HG03457 (cell line): ENCODE data around the gene SELENOT.
A peak's percentile ranks its signal among the peaks of the same experiment; 100 is the strongest.
"Not testable (repeated sequence)": the region's sequence is repeated elsewhere in the genome, so short reads cannot be mapped to it uniquely, and the experiment has no call there.

ENCODE experiments used
- ATAC-seq: cut with Tn5 transposase; IDR thresholded peaks from one replicate; pipeline ENCODE4 v1.9.1; 2021; ENCODE audit warnings: moderate number of reproducible peaks; ENCODE audit not compliant: unreplicated experiment

Gene SELENOT, protein sequence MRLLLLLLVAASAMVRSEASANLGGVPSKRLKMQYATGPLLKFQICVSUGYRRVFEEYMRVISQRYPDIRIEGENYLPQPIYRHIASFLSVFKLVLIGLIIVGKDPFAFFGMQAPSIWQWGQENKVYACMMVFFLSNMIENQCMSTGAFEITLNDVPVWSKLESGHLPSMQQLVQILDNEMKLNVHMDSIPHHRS

DNA sequence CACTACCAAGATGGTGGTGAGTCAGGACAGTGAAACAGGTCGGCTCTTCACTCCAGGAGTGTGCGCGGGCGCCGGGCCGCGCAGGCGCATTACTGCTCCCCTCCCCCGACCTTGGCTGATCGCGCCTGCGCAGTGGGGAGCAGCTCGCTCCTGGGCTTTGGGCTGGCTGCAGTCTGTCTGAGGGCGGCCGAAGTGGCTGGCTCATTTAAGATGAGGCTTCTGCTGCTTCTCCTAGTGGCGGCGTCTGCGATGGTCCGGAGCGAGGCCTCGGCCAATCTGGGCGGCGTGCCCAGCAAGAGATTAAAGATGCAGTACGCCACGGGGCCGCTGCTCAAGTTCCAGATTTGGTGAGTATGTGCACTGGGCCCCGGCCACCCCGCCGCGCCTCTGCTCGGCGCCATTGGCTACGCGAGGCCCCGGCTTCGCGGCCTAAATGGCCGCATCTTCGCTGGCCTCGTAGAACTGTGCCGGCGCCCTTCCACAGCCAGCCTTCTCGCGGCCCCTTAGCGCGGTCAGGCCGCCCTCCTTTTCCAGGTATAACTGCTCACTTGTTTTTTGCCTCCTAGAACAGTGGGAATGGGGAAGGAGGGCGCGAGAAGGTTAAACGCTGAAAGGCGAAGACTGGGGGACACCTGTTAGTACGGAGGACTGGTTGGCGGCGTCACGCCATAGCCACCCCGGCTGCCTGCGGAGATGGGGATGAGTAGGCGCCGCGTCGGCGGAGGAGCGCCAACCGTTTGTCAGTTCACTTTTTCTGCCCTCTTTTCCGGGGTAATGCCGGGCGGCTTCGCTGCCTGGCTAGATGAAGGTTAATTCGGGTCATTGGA lies at the start of gene SELENOT:
Gene SELENOT, plus strand, starts transcription at position 169 of the 827 bp plus-strand sequence. Its CDS starts 42 bp downstream, at position 211.
- peak; percentile 54 for ATAC-seq

GRCh38 chr3:150555859-150556436 lies 47.2 kb upstream of the SELENOT start:
- no peak for ATAC-seq

GRCh38 chr3:150556792-150557191 lies 46.3 kb upstream of the SELENOT start:
- ATAC-seq = no peak

GRCh38 chr3:150557725-150558124 lies 45.4 kb upstream of the SELENOT start:
- ATAC-seq = no peak

DNA sequence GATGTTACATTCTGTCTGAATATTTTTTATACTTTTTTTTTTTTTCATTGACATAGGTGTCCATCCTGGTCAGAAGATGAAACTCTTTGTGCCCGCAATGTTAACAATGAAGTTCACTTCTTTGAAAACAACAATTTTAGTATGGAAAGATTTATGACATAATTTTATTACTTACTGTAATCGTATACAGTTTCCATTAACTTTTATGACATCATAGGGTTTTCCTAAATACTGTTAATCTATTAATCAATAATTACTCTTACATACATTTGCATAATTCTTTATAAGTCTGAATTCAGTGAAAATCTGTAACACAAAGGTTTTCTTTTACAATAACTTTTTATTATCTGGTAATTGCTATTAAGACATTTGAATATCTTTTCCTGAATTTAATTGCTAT lies 38.9 kb upstream of the SELENOT start:
- ATAC-seq = no peak

DNA sequence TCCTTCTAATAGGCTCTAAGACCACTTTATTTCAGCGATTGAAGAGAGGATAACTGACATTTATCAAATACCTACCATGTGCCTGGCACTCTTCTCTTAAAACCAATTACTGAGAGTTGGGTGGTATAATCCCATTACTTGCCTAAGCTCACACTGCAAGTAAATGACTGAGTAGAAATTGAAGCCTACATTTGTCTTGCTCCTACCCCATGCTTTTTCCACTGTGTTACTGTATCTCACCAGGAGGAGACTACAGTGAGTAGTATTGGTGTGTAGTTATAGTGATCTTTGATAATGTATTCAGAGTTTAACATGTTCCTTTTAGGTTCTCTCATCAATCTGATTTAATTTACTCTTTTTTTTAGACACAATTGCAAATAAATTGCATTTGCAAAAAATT lies 35.8 kb upstream of the SELENOT start:
- ATAC-seq = no peak

GRCh38 chr3:150577855-150578254 lies 25.3 kb upstream of the SELENOT start:
- ATAC-seq = no peak

GRCh38 chr3:150581174-150581573 lies 21.9 kb upstream of the SELENOT start:
- ATAC-seq = no peak

GRCh38 chr3:150582620-150583019 lies 20.5 kb upstream of the SELENOT start:
- ATAC-seq = no peak

- no peak for ATAC-seq
These were observed 20.1 kb upstream of the SELENOT start for GRCh38 chr3:150583028-150583427.

DNA sequence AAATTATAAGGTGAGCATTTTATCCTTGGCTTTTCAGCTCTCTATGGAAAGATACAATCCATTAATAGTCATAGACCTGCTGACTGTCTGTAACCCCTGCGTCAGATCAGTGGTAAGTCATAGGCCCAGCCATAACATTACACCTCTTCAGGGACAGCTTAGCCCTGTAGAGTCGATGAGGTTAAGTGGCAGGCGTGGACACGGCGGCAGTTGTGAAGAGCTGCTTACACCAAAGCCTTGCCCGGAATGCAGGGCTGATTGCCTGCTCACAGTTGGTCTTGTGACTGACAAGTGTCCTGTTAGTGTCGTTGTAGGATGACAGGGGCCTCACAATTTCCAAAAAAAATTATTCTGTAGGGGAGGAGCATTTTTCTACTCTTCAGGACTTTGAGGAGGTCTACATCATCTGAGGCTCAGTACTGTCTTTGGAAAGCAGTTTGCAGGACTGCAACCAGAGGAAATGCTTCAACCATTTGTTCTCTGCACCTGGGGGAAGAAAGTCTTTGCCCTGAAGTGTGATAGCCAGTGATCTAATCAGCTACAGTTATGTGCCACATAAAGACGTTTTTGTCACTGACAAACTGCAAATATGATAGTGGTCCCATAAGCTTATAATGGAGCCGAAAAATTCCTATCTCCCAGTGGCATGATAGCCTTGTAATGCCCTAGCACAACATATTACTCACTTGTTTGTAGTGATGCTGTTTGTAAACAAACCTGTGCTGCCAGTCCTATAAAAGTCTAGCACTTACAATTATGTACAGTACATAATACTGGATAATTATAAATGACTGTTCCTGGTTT lies 14.9 kb upstream of the SELENOT start:
- no peak for ATAC-seq

DNA sequence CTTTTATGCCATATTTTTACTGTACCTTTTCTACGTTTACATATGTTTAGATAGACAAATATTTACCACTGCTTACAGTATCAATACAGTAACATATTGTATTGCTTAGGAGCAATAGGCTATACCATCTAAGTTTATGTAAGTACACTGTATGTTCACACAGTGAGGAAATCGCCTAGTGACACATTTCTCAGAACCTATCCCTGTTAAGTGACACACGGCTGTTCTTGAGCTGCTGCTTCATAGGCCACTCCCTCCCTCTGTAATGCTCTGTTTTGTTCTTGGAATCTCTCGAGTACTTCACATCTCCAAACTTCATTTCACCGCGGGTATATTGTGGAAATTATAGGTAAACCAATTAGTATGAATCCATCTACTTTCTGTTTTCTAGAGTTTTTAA lies 13.4 kb upstream of the SELENOT start:
- ATAC-seq = no peak

GRCh38 chr3:150594150-150594549 lies 9.0 kb upstream of the SELENOT start:
- ATAC-seq = no peak

DNA sequence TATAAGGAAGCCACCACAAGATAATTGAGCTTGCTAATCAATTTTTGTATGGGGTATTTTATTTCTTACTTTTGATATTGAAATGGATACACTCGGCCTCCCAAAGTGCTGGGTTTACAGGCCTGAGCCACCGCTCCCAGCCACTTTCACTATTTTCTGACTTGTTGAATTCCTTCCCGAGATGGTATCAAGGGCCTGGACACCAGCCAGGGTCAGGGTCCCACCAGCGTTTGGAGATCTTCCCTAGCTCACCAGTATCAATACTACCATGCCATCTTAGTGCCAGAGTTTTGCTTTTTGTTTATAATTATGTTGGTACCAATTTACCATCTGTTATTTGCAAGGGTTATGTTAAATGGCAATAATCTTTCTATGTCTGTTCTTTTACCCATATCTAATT lies 5.5 kb upstream of the SELENOT start:
- no peak for ATAC-seq

DNA sequence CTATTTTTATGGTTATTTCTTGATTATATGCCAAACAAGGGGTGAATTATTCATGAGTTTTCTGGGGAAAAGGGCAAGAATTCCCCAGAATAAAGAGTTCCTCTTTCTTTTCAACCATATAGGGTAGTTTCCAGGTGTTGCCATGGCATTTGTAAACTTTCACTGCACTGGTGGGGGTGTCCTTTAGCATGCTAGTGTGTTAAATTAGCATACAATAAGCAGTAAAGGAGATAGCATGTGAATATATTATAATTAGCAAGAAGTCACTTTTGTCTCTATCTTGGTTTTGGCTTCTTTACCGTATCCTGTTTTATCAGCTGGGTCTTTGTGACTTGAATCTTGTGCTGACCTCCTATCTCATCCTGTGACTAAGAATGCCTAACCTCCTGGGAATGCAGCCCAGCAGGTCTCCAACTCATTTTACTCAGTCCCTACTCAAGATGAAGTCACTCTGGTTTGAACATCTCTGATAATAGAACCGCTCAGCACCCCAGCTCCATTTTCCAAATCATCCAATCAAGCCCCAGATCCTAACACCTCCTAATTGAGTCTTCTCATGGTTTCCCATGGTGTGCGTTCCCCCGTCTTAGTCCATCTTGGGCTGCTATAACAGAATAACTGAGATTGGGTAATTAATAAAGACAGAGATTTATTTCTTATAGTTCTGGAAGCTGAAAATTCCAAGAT lies 3.4 kb upstream of the SELENOT start:
- ATAC-seq = no peak

DNA sequence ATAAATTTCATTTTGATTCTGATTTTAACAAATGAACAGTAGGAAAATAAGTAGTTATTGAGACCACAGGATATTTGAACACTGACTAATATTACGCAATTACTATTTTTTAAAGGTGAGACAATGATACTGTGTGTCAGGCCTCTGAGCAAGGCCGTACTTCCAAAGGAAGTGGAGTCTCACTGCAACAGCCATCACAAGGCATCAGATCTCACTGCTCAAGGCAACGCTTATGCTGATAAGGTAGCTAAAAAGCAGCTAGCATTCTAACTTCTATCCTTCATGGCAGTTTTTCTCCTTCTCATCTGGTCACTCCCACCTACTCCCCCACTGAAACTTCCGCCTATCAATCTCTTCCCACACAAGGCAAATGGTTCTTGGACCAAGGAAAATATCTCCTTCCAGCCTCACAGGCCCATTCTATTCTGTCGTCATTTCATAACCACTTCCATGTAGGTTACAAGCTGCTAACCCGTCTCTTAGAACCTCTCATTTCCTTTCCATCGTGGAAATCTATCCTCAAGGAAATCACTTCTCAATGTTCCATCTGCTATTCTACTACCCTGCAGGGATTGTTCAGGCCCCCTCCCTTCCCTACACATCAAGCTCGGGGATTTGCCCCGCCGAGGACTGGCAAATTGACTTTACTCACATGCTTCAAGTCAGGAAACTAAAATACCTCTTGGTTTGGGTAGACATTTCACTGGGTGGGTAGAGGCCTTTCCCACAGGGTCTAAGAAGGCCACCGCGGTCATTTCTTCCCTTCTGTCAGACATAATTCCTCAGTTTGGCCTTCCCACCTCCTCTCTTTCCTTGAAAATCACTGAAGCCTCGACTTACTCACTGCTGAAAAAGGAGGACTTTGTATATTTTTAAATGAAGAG lies 2.2 kb upstream of the SELENOT start:
- not testable (repeated sequence) for ATAC-seq

- ATAC-seq = peak; percentile 4
These were observed 532 bp upstream of the SELENOT start for GRCh38 chr3:150602426-150603152.

- ATAC-seq = peak; percentile 4
These were observed 829 bp downstream of the SELENOT start for GRCh38 chr3:150603980-150604319.

GRCh38 chr3:150605998-150606641 lies 3.0 kb downstream of the SELENOT start:
- ATAC-seq = no peak
